Breast epithelium (tissue), 4 donors: ENCODE results near the gene APOL4. TPM values are rescaled to one million over a fixed set of nuclear protein-coding genes. Genes with fewer than 3 reads are reported as not detected.
"Not testable (repeated sequence)": the region's sequence is repeated elsewhere in the genome, so short reads cannot be mapped to it uniquely, and the experiment has no call there.

ENCODE experiments used
- DNase-seq, 2 donors: peaks; one replicate each; pipeline ENCODE4 v3.0.0-alpha.2; 2019; ENCODE audit warnings: low spot score in 2 of 2
- H3K27ac ChIP-seq, 2 donors: fragments of 200-600 bp; sonication (generic) in 1 of 2; one replicate each; pipeline ENCODE4 v1.5.1; 2016 to 2019; ENCODE audit warnings: mild to moderate bottlenecking in 1 of 2
- H3K27me3 ChIP-seq, 2 donors: fragments of 200-600 bp; sonication (generic) in 1 of 2; one replicate each; pipeline versions ENCODE4 v1.5.1 to v1.6.0; 2017 to 2019; ENCODE audit warnings: control low read depth in 1 of 2, mild to moderate bottlenecking in 1 of 2
- H3K36me3 ChIP-seq: fragments of 200-600 bp; one replicate; pipeline ENCODE4 v1.5.1; 2019
- H3K4me1 ChIP-seq, 2 donors: fragments of 200-600 bp; sonication (generic); one replicate each; pipeline ENCODE4 v1.5.1; 2016 to 2019; ENCODE audit warnings: control low read depth in 1 of 2
- H3K4me3 ChIP-seq, 3 donors: fragments of 200-600 bp; sonication (generic); 1 replicate in 2 of 3; 2 replicates in 1 of 3; pipeline ENCODE4 v1.5.1; 2016 to 2019; ENCODE audit warnings: mild to moderate bottlenecking in 3 of 3, moderate library complexity in 2 of 3
- H3K9me3 ChIP-seq, 2 donors: fragments of 200-600 bp; sonication (generic) in 1 of 2; one replicate each; pipeline ENCODE4 v1.5.1; 2016 to 2019; ENCODE audit warnings: control low read depth in 1 of 2
- POLR2A ChIP-seq: fragments of 450-650 bp; IDR thresholded peaks from one replicate; pipeline ENCODE4 v1.6.1; 2016; ENCODE audit warnings: antibody characterized with exemption, mild to moderate bottlenecking, moderate library complexity
- POLR2AphosphoS5 ChIP-seq, 3 donors: sonication (generic); formaldehyde crosslinking; IDR thresholded peaks; one replicate each; pipeline ENCODE4 v1.6.1; 2017; ENCODE audit warnings: antibody characterized with exemption in 3 of 3
- intact Hi-C: fragments of 100-400 bp; cut with DNase I; formaldehyde crosslinking; loops from one replicate; pipeline ENCODE4 v1.15.1; 2023; ENCODE audit warnings: low total_unique reads
- total RNA-seq, 3 donors: library from RNA; depleted of rRNA; stranded (reverse); fragments of >200 nt; gene quantifications; one replicate each; pipeline ENCODE4 v1.1.0, GENCODE V29; 2016
- TF ChIP-seq, protein P1 (sequence below), 3 donors: fragments of 450-650 bp; IDR thresholded peaks; one replicate each; pipeline ENCODE4 v1.5.1; 2016 to 2017; ENCODE audit warnings: antibody characterized with exemption in 3 of 3, mild to moderate bottlenecking in 3 of 3, moderate library complexity in 3 of 3

APOL4 gene
- total RNA-seq, 3 donors from 2014 or later, result 4.9 to 41.3 (median 15.0) TPM

GRCh38 chr22:36228944-36229343 is 27.3 kb upstream of the APOL4 start:
- Histone ChIP-seq H3K27me3 (no peaks in the 10 kb centered on the region), H3K4me1 (no peaks in the 10 kb centered on the region), H3K4me3 (no peak overlapping the region), H3K36me3 (no peaks in the 10 kb centered on the region), H3K27ac (no peak overlapping the region), H3K9me3 (no peaks in the 10 kb centered on the region)
- intact Hi-C loops, result no loop called here
- TF ChIP-seq POLR2A, result no peak
- TF ChIP-seq, protein P1, sequence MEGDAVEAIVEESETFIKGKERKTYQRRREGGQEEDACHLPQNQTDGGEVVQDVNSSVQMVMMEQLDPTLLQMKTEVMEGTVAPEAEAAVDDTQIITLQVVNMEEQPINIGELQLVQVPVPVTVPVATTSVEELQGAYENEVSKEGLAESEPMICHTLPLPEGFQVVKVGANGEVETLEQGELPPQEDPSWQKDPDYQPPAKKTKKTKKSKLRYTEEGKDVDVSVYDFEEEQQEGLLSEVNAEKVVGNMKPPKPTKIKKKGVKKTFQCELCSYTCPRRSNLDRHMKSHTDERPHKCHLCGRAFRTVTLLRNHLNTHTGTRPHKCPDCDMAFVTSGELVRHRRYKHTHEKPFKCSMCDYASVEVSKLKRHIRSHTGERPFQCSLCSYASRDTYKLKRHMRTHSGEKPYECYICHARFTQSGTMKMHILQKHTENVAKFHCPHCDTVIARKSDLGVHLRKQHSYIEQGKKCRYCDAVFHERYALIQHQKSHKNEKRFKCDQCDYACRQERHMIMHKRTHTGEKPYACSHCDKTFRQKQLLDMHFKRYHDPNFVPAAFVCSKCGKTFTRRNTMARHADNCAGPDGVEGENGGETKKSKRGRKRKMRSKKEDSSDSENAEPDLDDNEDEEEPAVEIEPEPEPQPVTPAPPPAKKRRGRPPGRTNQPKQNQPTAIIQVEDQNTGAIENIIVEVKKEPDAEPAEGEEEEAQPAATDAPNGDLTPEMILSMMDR (IDR thresholded peaks at IDR 0.05), result no peak
- no peak for TF ChIP-seq POLR2AphosphoS5 (IDR thresholded peaks at IDR 0.05)
- no peak for DNase-seq

DNA sequence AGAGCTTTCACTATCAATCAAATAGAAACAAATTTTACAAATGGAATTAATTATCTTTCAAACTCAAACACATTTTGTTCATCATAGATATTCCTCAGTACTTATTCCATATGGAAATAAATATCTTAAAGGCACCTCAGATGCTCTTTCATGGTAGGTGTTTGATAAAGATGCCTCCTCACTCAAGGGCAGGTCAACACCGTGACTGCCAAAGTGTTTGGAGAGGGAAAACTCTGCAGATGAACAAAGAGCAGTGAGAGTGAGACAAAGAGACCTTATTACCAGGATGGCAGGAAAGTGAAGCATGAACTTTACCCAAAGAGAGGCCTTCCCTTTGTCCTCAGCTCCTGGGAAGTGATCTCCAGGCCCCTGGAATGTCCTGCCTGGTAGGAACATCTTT is 26.8 kb upstream of the APOL4 start:
- not testable (repeated sequence) for H3K27ac ChIP-seq, DNase-seq

GRCh38 chr22:36227806-36228205 is 26.2 kb upstream of the APOL4 start:
- TF ChIP-seq POLR2A, result no peak
- TF ChIP-seq POLR2AphosphoS5 (IDR thresholded peaks at IDR 0.05), result no peak
- TF ChIP-seq, protein P1 (IDR thresholded peaks at IDR 0.05), result no peak
- H3K9me3 ChIP-seq, result no peaks in the 10 kb centered on the region
- no peaks in the 10 kb centered on the region for H3K36me3 ChIP-seq
- H3K27me3 ChIP-seq, result no peaks in the 10 kb centered on the region
- no peaks in the 10 kb centered on the region for H3K4me1 ChIP-seq
- intact Hi-C loops, result no loop called here
- H3K27ac ChIP-seq, result no peak overlapping the region
- no peak overlapping the region for H3K4me3 ChIP-seq
- no peak for DNase-seq

More for the DNA sequence above, 26.8 kb upstream of the APOL4 start:
- H3K36me3 ChIP-seq, H3K4me3 ChIP-seq, intact Hi-C loops, H3K4me1 ChIP-seq, H3K9me3 ChIP-seq, H3K27me3 ChIP-seq: not testable (repeated sequence)

DNA sequence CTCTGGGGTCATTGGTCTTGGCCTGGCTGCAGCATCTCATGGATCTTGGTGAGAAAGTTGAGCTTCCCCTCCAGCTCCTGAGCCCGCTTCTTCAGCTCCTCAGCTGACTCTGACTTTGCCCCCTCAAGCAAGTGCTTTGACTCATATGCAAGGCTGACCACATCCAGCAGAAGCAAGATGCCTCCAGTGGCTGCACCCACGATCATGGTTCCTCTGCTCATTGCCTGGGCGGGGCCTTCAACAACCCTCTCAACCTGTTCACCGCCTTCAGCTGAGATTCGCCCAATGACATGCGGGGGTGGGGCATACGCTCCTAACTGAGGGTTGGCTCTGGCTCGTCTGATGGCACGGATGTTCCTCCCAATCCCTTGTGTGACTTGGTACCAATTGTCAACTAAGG is 25.8 kb upstream of the APOL4 start:
- TF ChIP-seq, protein P1 (IDR thresholded peaks at IDR 0.05), result no peak
- TF ChIP-seq POLR2AphosphoS5 (IDR thresholded peaks at IDR 0.05) (no peak), POLR2A (no peak)
- Histone ChIP-seq H3K27ac (no peak overlapping the region), H3K4me3 (no peak overlapping the region), H3K9me3 (no peaks in the 10 kb centered on the region), H3K27me3 (no peaks in the 10 kb centered on the region), H3K4me1 (no peaks in the 10 kb centered on the region), H3K36me3 (no peaks in the 10 kb centered on the region)
- intact Hi-C loops, result no loop called here
- DNase-seq, result no peak

- intact Hi-C loops, result no loop called here
- no peak for TF ChIP-seq POLR2A
- TF ChIP-seq, protein P1 (IDR thresholded peaks at IDR 0.05), result no peak
- TF ChIP-seq POLR2AphosphoS5 (IDR thresholded peaks at IDR 0.05), result no peak
- H3K4me3 ChIP-seq, result no peak overlapping the region
- no peaks in the 10 kb centered on the region for H3K4me1 ChIP-seq
- DNase-seq, result no peak
- H3K27ac ChIP-seq, result no peak overlapping the region
- H3K27me3 ChIP-seq, result no peaks in the 10 kb centered on the region
- no peaks in the 10 kb centered on the region for H3K36me3 ChIP-seq
- H3K9me3 ChIP-seq, result no peaks in the 10 kb centered on the region
Observed at GRCh38 chr22:36226189-36226588, 24.6 kb upstream of the APOL4 start.

GRCh38 chr22:36225333-36225922 is 23.8 kb upstream of the APOL4 start:
- Histone ChIP-seq H3K36me3 (no peaks in the 10 kb centered on the region), H3K27ac (no peak overlapping the region), H3K4me3 (no peak overlapping the region), H3K9me3 (no peaks in the 10 kb centered on the region), H3K27me3 (no peaks in the 10 kb centered on the region), H3K4me1 (no peaks in the 10 kb centered on the region)
- no peak for DNase-seq
- TF ChIP-seq POLR2AphosphoS5 (IDR thresholded peaks at IDR 0.05) (no peak), POLR2A (no peak)
- TF ChIP-seq, protein P1 (IDR thresholded peaks at IDR 0.05), result no peak
- intact Hi-C loops, result no loop called here
